Muscle of back (tissue), 13 donors: Measurements from ENCODE around the gene TMEM184B. TPM values are rescaled to one million over a fixed set of nuclear protein-coding genes. Genes with fewer than 3 reads are reported as not detected.

ENCODE experiments used
- DNase-seq, 3 donors: peaks; one replicate each; pipeline versions ENCODE4 v3.0.0 to v3.0.0-alpha.2; 2013
- long read RNA-seq, 9 donors: transcript quantifications; one replicate each; lab custom pipeline, GENCODE V29; 2026
- polyA plus RNA-seq, 10 donors: library from polyadenylated mRNA; unstranded; fragments of 120-200 nt; gene quantifications; one replicate each; pipeline ENCODE4 v1.2.1, GENCODE V29; 2013; ENCODE audit not compliant: insufficient read length in 10 of 10

The TMEM184B gene
- polyA plus RNA-seq = 10 to 100 TPM; 53.4 to 76.1 (median 68.1) TPM
- long read RNA-seq, donor 1, full-length matches to known transcripts = 49 of 49 reads
- long read RNA-seq, donor 1, partial matches to known transcripts = 0 of 49 reads
- long read RNA-seq, donor 1, other reads (novel, unspliced or antisense) = 0 of 49 reads
- long read RNA-seq, donor 2, full-length matches to known transcripts = 36 of 36 reads
- long read RNA-seq, donor 2, partial matches to known transcripts = 0 of 36 reads
- long read RNA-seq, donor 2, other reads (novel, unspliced or antisense) = 0 of 36 reads
- long read RNA-seq, donor 3, full-length matches to known transcripts = 2 of 2 reads
- long read RNA-seq, donor 3, partial matches to known transcripts = 0 of 2 reads
- long read RNA-seq, donor 3, other reads (novel, unspliced or antisense) = 0 of 2 reads
- long read RNA-seq, donor 4, full-length matches to known transcripts = 36 of 36 reads
- long read RNA-seq, donor 4, partial matches to known transcripts = 0 of 36 reads
- long read RNA-seq, donor 4, other reads (novel, unspliced or antisense) = 0 of 36 reads
- long read RNA-seq, donor 5, full-length matches to known transcripts = 42 of 52 reads
- long read RNA-seq, donor 5, partial matches to known transcripts = 10 of 52 reads
- long read RNA-seq, donor 5, other reads (novel, unspliced or antisense) = 0 of 52 reads
- long read RNA-seq, donor 6, full-length matches to known transcripts = 67 of 67 reads
- long read RNA-seq, donor 6, partial matches to known transcripts = 0 of 67 reads
- long read RNA-seq, donor 6, other reads (novel, unspliced or antisense) = 0 of 67 reads
- long read RNA-seq, donor 7, full-length matches to known transcripts = 37 of 37 reads
- long read RNA-seq, donor 7, partial matches to known transcripts = 0 of 37 reads
- long read RNA-seq, donor 7, other reads (novel, unspliced or antisense) = 0 of 37 reads
- long read RNA-seq, donor 8, full-length matches to known transcripts = 37 of 37 reads
- long read RNA-seq, donor 8, partial matches to known transcripts = 0 of 37 reads
- long read RNA-seq, donor 8, other reads (novel, unspliced or antisense) = 0 of 37 reads
- long read RNA-seq, donor 9, full-length matches to known transcripts = 3 of 3 reads
- long read RNA-seq, donor 9, partial matches to known transcripts = 0 of 3 reads
- long read RNA-seq, donor 9, other reads (novel, unspliced or antisense) = 0 of 3 reads

GRCh38 chr22:38272373-38273134 is at the start of gene TMEM184B:
Gene TMEM184B (minus strand): TSS chr22:38273010. CDS start chr22:38247961, 25,049 bp downstream.
- peak; percentile 80 to 94 (median 91) for DNase-seq

GRCh38 chr22:38320605-38321402 is 48.0 kb upstream of the TMEM184B start:
- no peak for DNase-seq

GRCh38 chr22:38318792-38319773 is 46.3 kb upstream of the TMEM184B start:
- no peak for DNase-seq

DNA sequence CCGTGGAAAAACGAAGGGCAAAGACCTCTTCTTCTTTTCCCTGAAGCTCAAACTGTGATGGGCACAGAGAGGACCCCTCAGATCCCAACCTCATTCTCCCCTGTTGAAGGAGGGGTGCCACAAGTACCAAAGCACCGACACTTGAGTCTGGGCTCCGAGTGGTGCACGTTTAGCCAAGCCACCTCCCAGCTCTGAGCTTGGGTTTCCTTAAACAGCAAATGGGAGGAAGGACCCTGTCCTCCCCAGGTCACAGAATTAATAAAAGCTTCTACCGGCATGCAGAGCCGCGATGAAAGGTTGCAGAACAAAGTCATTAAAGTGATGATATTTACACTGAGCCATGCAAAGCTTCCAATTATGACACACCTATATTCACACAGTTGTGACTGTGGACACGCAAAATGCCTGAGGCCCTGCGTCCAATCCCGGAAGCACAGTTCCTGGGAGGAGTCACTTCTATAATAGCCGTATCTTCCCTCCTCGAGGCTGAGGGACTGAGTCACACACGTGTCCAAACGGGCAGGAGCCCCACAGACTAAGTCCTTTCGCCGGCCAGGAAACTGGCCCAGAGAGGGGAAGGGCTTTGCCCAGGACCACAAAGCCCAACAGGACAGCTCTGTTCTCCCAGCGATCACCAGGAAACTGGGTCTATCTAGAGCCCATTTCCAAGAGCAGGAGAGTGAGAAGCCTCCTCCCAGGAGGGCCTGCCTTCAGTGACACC is 45.3 kb upstream of the TMEM184B start:
- peak; percentile 61 to 83 (median 79) for DNase-seq

DNA sequence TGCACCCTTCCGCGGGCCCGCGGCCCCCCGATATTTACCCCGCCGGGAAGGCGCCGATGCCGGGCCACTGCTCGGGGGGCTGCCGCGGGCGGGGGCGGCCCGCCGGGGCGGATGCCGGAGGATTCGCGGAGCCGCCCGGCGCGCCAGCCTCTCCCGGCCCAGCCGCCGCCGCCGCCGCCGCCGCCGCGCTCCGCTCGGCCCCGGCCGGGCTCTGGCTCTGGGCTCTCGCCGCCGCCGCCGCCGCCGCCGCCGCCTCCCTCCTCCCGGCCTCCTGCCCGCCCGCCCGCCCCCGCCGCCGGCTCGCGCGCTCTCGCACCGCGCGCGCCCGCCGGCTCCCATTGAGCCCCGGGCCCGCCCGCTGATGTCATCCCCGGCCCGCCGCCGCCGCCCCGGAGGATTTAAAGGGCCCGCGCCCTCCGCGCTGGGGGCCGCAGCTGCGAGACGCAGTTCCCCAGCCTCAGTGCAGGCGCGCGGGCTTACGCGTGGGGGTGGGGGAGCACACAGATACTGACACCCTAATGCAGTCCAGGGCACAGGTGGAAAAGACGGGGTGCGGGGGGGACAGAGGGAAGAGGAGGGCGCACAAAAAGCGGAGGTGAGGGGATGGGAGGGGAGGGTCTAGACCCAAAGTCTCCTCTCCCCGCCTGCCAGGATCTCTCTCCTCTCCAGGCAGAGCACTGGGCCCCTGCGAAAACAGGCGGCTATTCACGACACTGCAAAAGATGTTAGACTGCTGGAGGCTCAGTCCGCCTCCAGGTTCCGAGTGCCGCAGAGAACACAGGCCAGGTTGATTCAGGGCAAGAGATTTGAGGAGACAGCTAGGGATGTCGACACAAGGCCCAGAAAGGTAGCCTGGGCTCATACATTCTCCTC is 44.5 kb upstream of the TMEM184B start, which contains the start of gene CSNK1E:
Gene CSNK1E (minus strand): TSS at position 312 of the 873 bp plus-strand sequence. CDS start 3,276 bp downstream, outside the sequence.
- DNase-seq = peak; percentile 69 to 92 (median 81)

DNA sequence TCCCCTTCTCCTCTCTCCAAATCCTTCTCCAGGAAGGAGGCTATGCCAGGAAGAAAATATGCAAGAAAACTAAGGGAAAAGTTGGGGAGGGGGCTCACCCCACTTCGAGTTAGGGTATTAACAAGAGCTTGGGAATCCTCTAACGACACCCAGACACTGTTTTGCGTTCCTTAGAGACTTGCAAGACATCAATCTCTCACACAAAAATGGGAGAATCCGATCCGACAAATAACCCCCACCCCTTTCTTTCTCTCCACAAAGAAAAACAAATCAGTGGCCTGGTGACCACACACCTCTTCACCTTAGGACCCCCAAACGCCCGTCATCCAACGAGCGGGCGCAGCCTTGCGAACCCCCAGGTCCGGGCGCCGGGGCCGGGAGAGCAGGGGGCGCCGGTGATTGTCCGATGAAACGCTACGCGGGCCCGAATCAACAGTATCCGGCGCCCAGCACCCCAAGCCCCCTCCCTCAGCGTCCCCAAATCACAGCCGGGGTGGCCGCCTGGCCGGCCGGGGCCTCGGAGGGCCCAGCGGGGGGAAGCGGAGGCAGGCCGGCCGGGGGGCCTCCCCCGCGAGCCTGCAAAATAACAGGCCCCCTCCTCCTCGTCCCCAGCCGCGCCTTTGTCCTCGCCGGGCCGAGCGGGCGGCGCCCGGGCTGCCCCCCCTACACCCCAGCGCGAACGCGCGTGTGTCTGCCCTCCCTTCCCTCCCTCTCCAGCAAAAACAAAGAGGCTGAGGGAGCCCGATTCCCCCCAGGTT is 43.7 kb upstream of the TMEM184B start:
- DNase-seq = peak; percentile 54 to 94 (median 85)

DNA sequence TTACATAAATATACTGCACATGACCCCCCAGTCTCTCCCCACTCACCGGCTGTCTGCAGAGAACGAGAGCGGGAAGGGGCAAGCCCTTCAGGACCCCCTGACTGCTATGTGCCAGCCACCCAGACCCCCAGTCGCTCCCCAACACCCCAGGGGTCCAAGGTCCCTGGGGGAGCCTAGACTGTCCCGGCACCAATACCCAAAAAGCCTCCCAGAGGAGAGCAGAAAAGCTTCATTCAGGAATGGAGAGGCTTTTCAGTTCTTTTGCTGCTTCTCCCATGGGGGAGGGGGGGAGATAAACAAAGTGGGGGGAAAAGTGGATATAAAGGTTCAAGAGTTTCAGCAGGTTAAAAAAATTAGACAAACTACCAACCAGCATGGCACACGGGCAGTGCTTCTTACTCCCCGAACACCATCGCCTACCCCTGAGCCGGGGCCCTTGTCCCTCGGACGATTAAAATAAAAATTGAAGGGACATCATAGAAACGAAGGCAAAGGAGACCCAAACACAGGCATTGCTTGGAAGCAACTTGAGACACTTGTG is 43.1 kb upstream of the TMEM184B start:
- DNase-seq = no peak

- DNase-seq = peak in 2 of 3 donors; percentile 43 to 72
These were observed 42.4 kb upstream of the TMEM184B start for GRCh38 chr22:38314933-38315822.

DNA sequence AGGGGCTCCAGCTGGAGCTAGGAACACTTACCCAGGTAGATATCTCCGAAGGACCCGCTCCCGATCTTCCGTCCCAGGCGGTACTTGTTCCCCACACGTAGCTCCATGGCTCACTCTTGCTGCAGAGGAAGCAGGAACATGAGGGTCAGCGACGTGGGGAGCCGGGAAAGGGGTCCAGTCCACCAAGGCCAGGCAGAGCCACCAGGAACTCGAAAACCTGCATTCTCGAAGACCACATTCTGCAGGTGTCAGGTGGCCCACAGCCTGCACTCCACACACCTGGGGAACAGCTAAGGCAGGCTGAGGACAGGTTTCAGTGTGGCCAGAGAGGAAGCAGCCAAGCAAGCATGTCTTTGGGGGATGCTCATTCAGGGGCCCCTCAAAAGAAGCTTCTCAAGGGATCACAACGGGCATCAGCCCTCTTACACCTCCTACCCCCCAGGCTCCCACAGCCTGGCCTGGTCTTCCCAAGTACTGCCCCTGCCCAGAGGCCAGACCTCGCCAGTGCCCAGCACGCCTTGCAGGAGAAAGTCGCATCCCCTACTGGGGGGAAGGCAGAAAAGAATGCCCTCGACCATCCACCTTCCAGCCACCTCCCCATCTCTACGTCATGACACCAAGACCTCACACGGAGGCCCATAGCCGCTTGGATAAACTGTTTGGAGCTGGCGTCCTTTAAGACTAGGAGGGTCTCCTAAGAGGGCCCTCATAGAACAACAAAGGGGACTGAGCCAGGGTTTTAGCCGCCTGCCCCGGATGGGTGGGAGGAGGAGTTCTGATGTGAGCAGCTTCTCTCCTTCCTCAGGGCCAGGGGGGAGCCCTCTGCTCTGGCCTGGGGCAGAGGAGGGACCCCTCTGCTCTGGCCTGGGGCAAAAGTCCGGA is 41.5 kb upstream of the TMEM184B start:
- peak in 1 of 3 donors; percentile 57 for DNase-seq

- DNase-seq = peak; percentile 70 to 88 (median 80)
These were observed 40.7 kb upstream of the TMEM184B start for GRCh38 chr22:38313384-38313955.

DNA sequence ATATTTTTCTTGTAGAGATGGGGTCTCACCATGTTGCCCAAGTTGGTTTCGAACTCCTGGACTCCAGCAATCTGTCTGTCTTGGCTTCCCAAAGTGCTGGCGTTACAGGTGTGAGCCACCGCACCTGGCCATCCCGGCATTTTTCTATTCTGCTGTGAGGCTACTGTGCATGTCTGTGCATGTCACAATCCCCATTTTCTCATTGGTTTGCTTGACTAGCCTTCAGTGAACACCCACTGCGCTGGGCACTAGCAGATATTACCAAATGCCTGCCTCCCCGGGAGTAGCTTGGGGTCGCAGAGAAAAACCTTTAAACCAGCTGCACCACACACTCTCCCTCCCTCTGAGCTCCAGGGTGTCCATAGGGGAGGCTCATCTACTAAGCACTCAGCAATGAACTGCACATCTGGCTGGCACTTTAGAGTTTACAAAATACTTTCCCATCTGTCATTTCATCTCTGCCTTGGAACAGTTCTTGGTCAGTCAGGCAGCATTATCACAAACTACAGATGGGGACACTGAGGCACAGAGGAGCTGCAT is 39.5 kb upstream of the TMEM184B start:
- no peak for DNase-seq

DNA sequence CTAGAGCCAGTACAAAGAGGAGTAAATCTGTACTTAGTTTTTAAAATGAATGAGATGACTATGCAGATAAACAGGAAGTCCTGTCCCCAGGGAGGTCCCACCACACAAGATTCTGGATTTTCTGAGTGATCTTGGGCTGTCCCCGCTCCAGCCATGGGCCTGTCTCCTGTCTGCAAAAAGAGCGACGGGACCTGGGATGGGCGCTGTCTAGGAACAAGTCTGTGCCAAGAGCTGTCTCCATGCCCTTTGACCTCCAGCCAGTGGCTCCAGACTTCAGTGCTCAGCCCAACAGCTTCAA is 38.5 kb upstream of the TMEM184B start:
- DNase-seq = peak in 1 of 3 donors; percentile 60
